SK-N-SH (cell line): ENCODE results near the gene TTF2. TPM values are rescaled to one million over a fixed set of nuclear protein-coding genes. Genes with fewer than 3 reads are reported as not detected.

Experiments
- CTCF ChIA-PET: fragments of 300-600, 350-600 bp; formaldehyde crosslinking; extraction: SDS; loops from one replicate; lab custom pipeline; 2021; lab: Yijun Ruan, JAX
- POLR2A ChIA-PET: fragments of 350-600 bp; sonication (Branson Sonifier 250); formaldehyde crosslinking; extraction: SDS; loops from one replicate; lab custom pipeline; 2020; ENCODE audit warnings: antibody characterized with exemption, inconsistent platforms; lab: Yijun Ruan, JAX
- DNase-seq: peaks from one replicate; pipeline ENCODE4 v3.0.0; 2012
- H2AFZ ChIP-seq: fragments of 200-600 bp; sonication (generic); 2 replicates; pipeline ENCODE4 v1.8.1; 2016; ENCODE audit warnings: antibody characterized with exemption, mild to moderate bottlenecking, low read depth
- H3F3A ChIP-seq: fragments of 200-600 bp; sonication (generic); replicated peaks from 2 replicates; pipeline ENCODE3; 2016; ENCODE audit warnings: antibody characterized with exemption, mild to moderate bottlenecking; ENCODE audit not compliant: insufficient read depth
- H3K27ac ChIP-seq, 2 experiments: fragments of 200-500 bp in 1 of 2; fragments of 200-600 bp in 1 of 2; sonication (Bioruptor generic) in 1 of 2; sonication (generic), shearing (Covaris generic) in 1 of 2; 2 replicates each; pipeline versions ENCODE4 v1.5.1 to v1.6.1; 2014 to 2016; ENCODE audit warnings: low read depth in 2 of 2, inconsistent platforms in 1 of 2, low read length in 1 of 2, mild to moderate bottlenecking in 1 of 2, mixed read lengths in 1 of 2
- H3K27me3 ChIP-seq: fragments of 200-600 bp; sonication (generic), shearing (Covaris generic); 2 replicates; pipeline ENCODE4 v1.6.1; 2016; ENCODE audit warnings: mixed run types; ENCODE audit not compliant: insufficient read depth
- H3K36me3 ChIP-seq, 2 experiments: fragments of 200-500 bp in 1 of 2; fragments of 200-600 bp in 1 of 2; sonication (Bioruptor generic) in 1 of 2; sonication (generic) in 1 of 2; replicated peaks in 1 of 2; 2 replicates each; pipeline versions ENCODE3 to v1.5.1; 2014 to 2016; ENCODE audit warnings: low read length in 1 of 2, mild to moderate bottlenecking in 1 of 2; ENCODE audit not compliant: insufficient read depth in 2 of 2, control insufficient read depth in 1 of 2
- H3K4me1 ChIP-seq, 2 experiments: fragments of 200-500 bp in 1 of 2; fragments of 200-600 bp in 1 of 2; sonication (Bioruptor generic) in 1 of 2; sonication (generic), shearing (Covaris generic) in 1 of 2; 2 replicates each; pipeline versions ENCODE4 v1.5.1 to v1.6.1; 2014 to 2016; ENCODE audit warnings: low read depth in 1 of 2, low read length in 1 of 2, mixed run types in 1 of 2; ENCODE audit not compliant: insufficient read depth in 2 of 2, control insufficient read depth in 1 of 2
- H3K4me2 ChIP-seq: fragments of 200-600 bp; sonication (generic), shearing (Covaris generic); 2 replicates; pipeline ENCODE4 v1.6.1; 2017; ENCODE audit warnings: mixed run types
- H3K4me3 ChIP-seq, 2 experiments: fragments of 200-500 bp in 1 of 2; fragments of 200-600 bp in 1 of 2; sonication (Bioruptor generic) in 1 of 2; sonication (generic), shearing (Covaris generic) in 1 of 2; 2 replicates each; pipeline versions ENCODE4 v1.5.1 to v1.8.1; 2014 to 2016; ENCODE audit warnings: low read depth in 2 of 2, inconsistent platforms in 1 of 2, low read length in 1 of 2, mild to moderate bottlenecking in 1 of 2, mixed read lengths in 1 of 2, moderate library complexity in 1 of 2
- H3K79me2 ChIP-seq: fragments of 200-600 bp; sonication (generic); 2 replicates; pipeline ENCODE4 v1.8.1; 2017; ENCODE audit warnings: mild to moderate bottlenecking; ENCODE audit not compliant: insufficient read depth
- H3K9ac ChIP-seq: fragments of 200-600 bp; sonication (generic); 2 replicates; pipeline ENCODE4 v1.6.1; 2017; ENCODE audit warnings: mixed run types
- H3K9me2 ChIP-seq: fragments of 200-600 bp; sonication (generic); 2 replicates; pipeline ENCODE4 v1.6.1; 2017; ENCODE audit warnings: mixed run types
- H3K9me3 ChIP-seq: fragments of 200-600 bp; sonication (generic); 2 replicates; pipeline ENCODE4 v1.6.1; 2017; ENCODE audit warnings: mixed run types, mild to moderate bottlenecking, moderate library complexity
- H4K20me1 ChIP-seq: fragments of 200-600 bp; sonication (generic); 2 replicates; pipeline ENCODE4 v1.6.1; 2017; ENCODE audit warnings: mild to moderate bottlenecking, mixed run types; ENCODE audit not compliant: insufficient read depth
- CHD2 ChIP-seq: fragments of 150-350 bp; IDR thresholded peaks from 2 replicates; pipeline ENCODE4 v1.6.1; 2018; ENCODE audit warnings: low read length; ENCODE audit not compliant: partially characterized antibody
- EP300 ChIP-seq, 2 experiments: IDR thresholded peaks; 2 replicates each; pipeline versions ENCODE4 v1.4.0 to v1.6.1; 2012; ENCODE audit warnings: borderline replicate concordance in 1 of 2, low read depth in 1 of 2, low read length in 1 of 2
- FOSL2 ChIP-seq: IDR thresholded peaks from 2 replicates; pipeline ENCODE4 v1.4.0; 2012; ENCODE audit warnings: low read depth, mild to moderate bottlenecking, moderate library complexity, borderline replicate concordance
- FOXJ3 ChIP-seq: sonication (generic); formaldehyde crosslinking; IDR thresholded peaks from 2 replicates; pipeline ENCODE4 v1.5.1; 2020; ENCODE audit warnings: mild to moderate bottlenecking, missing genetic modification reagents
- GATA2 ChIP-seq: sonication (generic); formaldehyde crosslinking; IDR thresholded peaks from 2 replicates; pipeline ENCODE4 v1.5.0; 2020; ENCODE audit warnings: mild to moderate bottlenecking, missing genetic modification reagents
- JUND ChIP-seq: IDR thresholded peaks from 2 replicates; pipeline ENCODE4 v1.4.0; 2012
- MXI1 ChIP-seq: IDR thresholded peaks from 2 replicates; pipeline ENCODE4 v1.6.1; 2012; ENCODE audit warnings: mild to moderate bottlenecking, low read depth, low read length, improper control_type of control experiment
- PBX3 ChIP-seq: IDR thresholded peaks from 2 replicates; pipeline ENCODE4; 2012
- POLR2AphosphoS5 ChIP-seq: IDR thresholded peaks from 2 replicates; pipeline ENCODE4 v1.6.1; 2012; ENCODE audit warnings: low read depth, low read length
- RAD21 ChIP-seq: IDR thresholded peaks from 2 replicates; pipeline ENCODE4 v1.6.1; 2012; ENCODE audit warnings: mild to moderate bottlenecking, low read length
- RCOR1 ChIP-seq: fragments of 150-350 bp; IDR thresholded peaks from 2 replicates; pipeline ENCODE4 v1.6.1; 2017; ENCODE audit warnings: antibody characterized with exemption, low read length
- SIN3A ChIP-seq: IDR thresholded peaks from 2 replicates; pipeline ENCODE4 v1.6.1; 2012; ENCODE audit warnings: low read depth, mild to moderate bottlenecking, low read length, moderate library complexity, borderline replicate concordance
- TCF12 ChIP-seq: IDR thresholded peaks from 2 replicates; pipeline ENCODE4 v1.4.0; 2012
- YY1 ChIP-seq: IDR thresholded peaks from 2 replicates; pipeline ENCODE4 v1.4.0; 2012; ENCODE audit warnings: low read depth, mild to moderate bottlenecking
- ZBTB33 ChIP-seq: IDR thresholded peaks from 2 replicates; pipeline ENCODE4 v1.4.0; 2012; ENCODE audit warnings: low read depth, borderline replicate concordance
- WGBS: methylation state at CpG from one replicate; pipeline ENCODE4 v1.1.6; 2017; ENCODE audit warnings: low lambda C conversion rate; 5-methylcytosine and 5-hydroxymethylcytosine counted together
- polyA plus RNA-seq, 3 experiments: library from polyadenylated mRNA; depleted of rRNA; stranded (reverse); fragments of >200 nt; gene quantifications; 2 replicates each; pipeline ENCODE4 v1.2.3, GENCODE V29; 2012
- TF ChIP-seq, protein P1 (sequence below): IDR thresholded peaks from 2 replicates; pipeline ENCODE4 v1.6.1; 2012; ENCODE audit warnings: mild to moderate bottlenecking, low read depth, low read length, moderate library complexity
- TF ChIP-seq, protein P2 (sequence below): IDR thresholded peaks from 2 replicates; pipeline ENCODE4 v1.4.0; 2012; ENCODE audit warnings: low read depth
- TF ChIP-seq, protein P3 (sequence below): fragments of 150-350 bp; IDR thresholded peaks from 2 replicates; pipeline ENCODE4 v1.6.1; 2017; ENCODE audit warnings: antibody characterized with exemption, low read length, low read depth, borderline replicate concordance

Gene TTF2
- polyA plus RNA-seq, 1 of the 3 experiments (the other 2 are of a cell fraction), result 10.8 TPM

DNA sequence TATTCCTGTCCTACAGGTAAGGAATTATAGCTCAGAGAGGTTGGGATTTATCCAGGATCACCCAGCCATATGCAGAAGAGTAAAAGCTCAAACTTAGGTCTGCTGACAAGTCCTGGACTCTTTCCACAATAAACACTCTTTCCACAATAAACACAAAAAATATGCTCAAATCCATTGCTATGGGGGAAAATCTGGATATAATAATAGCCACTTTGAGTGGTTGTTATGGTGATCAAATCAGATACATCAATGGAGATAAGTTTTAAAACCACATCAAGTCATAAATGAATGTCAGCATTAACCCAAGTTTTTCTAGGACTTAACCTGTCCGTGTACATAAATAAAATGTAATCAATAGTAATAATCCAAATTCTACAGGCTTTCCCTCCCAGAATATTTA is 22.3 kb upstream of the TTF2 start:
- no peak overlapping the region for H3K4me3 ChIP-seq
- H3F3A ChIP-seq, result no peaks in the 10 kb centered on the region
- TF ChIP-seq FOXJ3 (CRISPR knock-in tag) (no peak), TCF12 (peak; percentile 41), ZBTB33 (no peak), POLR2AphosphoS5 (no peak), SIN3A (no peak), RAD21 (no peak), CHD2 (peak; percentile 73), MXI1 (peak; percentile 9; the same call in 1 of the 2 replicates), FOSL2 (no peak), JUND (no peak), PBX3 (no peak), EP300 (IDR thresholded peaks at IDR 0.05; ENCODE audit: borderline replicate concordance in 1 of 2, low read depth in 1 of 2, low read length in 1 of 2) (peak in 1 of 2 experiments; percentile 92; a peak in 2 of 4 replicates), GATA2 (CRISPR knock-in tag) (peak; percentile 73), RCOR1 (peak; percentile 61; the same call in 1 of the 2 replicates), YY1 (no peak)
- TF ChIP-seq, protein P1, sequence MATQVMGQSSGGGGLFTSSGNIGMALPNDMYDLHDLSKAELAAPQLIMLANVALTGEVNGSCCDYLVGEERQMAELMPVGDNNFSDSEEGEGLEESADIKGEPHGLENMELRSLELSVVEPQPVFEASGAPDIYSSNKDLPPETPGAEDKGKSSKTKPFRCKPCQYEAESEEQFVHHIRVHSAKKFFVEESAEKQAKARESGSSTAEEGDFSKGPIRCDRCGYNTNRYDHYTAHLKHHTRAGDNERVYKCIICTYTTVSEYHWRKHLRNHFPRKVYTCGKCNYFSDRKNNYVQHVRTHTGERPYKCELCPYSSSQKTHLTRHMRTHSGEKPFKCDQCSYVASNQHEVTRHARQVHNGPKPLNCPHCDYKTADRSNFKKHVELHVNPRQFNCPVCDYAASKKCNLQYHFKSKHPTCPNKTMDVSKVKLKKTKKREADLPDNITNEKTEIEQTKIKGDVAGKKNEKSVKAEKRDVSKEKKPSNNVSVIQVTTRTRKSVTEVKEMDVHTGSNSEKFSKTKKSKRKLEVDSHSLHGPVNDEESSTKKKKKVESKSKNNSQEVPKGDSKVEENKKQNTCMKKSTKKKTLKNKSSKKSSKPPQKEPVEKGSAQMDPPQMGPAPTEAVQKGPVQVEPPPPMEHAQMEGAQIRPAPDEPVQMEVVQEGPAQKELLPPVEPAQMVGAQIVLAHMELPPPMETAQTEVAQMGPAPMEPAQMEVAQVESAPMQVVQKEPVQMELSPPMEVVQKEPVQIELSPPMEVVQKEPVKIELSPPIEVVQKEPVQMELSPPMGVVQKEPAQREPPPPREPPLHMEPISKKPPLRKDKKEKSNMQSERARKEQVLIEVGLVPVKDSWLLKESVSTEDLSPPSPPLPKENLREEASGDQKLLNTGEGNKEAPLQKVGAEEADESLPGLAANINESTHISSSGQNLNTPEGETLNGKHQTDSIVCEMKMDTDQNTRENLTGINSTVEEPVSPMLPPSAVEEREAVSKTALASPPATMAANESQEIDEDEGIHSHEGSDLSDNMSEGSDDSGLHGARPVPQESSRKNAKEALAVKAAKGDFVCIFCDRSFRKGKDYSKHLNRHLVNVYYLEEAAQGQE, result no peak
- TF ChIP-seq, protein P2, sequence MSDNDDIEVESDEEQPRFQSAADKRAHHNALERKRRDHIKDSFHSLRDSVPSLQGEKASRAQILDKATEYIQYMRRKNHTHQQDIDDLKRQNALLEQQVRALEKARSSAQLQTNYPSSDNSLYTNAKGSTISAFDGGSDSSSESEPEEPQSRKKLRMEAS, result no peak
- TF ChIP-seq, protein P3, sequence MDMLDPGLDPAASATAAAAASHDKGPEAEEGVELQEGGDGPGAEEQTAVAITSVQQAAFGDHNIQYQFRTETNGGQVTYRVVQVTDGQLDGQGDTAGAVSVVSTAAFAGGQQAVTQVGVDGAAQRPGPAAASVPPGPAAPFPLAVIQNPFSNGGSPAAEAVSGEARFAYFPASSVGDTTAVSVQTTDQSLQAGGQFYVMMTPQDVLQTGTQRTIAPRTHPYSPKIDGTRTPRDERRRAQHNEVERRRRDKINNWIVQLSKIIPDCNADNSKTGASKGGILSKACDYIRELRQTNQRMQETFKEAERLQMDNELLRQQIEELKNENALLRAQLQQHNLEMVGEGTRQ, result no peak
- TF ChIP-seq, all 33 proteins: peak for 6
- Histone ChIP-seq H4K20me1 (no peaks in the 10 kb centered on the region), H3K79me2 (no peaks in the 10 kb centered on the region), H3K9me2 (no peaks in the 10 kb centered on the region), H3K9ac (no peak overlapping the region), H3K4me1 (peaks cover 0 to 27% of the 10 kb centered on the region in 2 experiments; a peak in 2 of 4 replicates), H2AFZ (no peak overlapping the region), H3K27ac (peak overlapping the region in 1 of 2 experiments; percentile 85; a peak in 1 of 4 replicates), H3K9me3 (no peaks in the 10 kb centered on the region), H3K27me3 (no peaks in the 10 kb centered on the region), H3K4me2 (no peak overlapping the region), H3K36me3 (no peaks in the 10 kb centered on the region)
- 12% methylated on average over 1 of the region's 1 CpG for WGBS
- ChIA-PET CTCF (interaction anchor here (0.6 to 1.7 kb wide), 4 partner anchors 20 to 300 kb away, joined by 3 to 7 read pairs (median 3); no protein-coding TSS in a partner anchor), POLR2A (no interaction called here)
- DNase-seq, result peak; percentile 55
